Neural cell (in vitro differentiated cells): Measurements from ENCODE around the gene ARNT2.

Source experiments
- EP300 ChIP-seq: fragments of 450-650 bp; conservative IDR thresholded peaks from 2 replicates; pipeline ENCODE4 v1.6.1; 2014; ENCODE audit warnings: antibody characterized with exemption, mild to moderate bottlenecking, moderate library complexity; ENCODE audit not compliant: poor library complexity, severe bottlenecking
- EZH2 ChIP-seq: fragments of 200-600, 300-800 bp; shearing (Covaris generic), sonication (generic); IDR thresholded peaks from 2 replicates; pipeline ENCODE4 v1.6.1; 2014; ENCODE audit warnings: antibody characterized with exemption, low read length, borderline replicate concordance, mild to moderate bottlenecking; ENCODE audit not compliant: insufficient read depth, poor library complexity, severe bottlenecking
- MXI1 ChIP-seq: fragments of 450-650 bp; conservative IDR thresholded peaks from 2 replicates; pipeline ENCODE4 v1.6.1; 2014; ENCODE audit warnings: antibody characterized with exemption, mild to moderate bottlenecking; ENCODE audit not compliant: poor library complexity, severe bottlenecking
- POLR2AphosphoS5 ChIP-seq: IDR thresholded peaks from 2 replicates; pipeline ENCODE4 v1.6.1; 2012
- RAD21 ChIP-seq: fragments of 450-650 bp; conservative IDR thresholded peaks from 2 replicates; pipeline ENCODE4 v1.6.1; 2014; ENCODE audit warnings: antibody characterized with exemption, mild to moderate bottlenecking, moderate library complexity
- SMC3 ChIP-seq: fragments of 450-650 bp; conservative IDR thresholded peaks from 2 replicates; pipeline ENCODE4 v1.6.1; 2014; ENCODE audit warnings: antibody characterized with exemption, mild to moderate bottlenecking, moderate library complexity; ENCODE audit not compliant: poor library complexity
- TAF1 ChIP-seq: IDR thresholded peaks from 2 replicates; pipeline ENCODE4 v1.6.1; 2012; ENCODE audit warnings: low read depth
- TF ChIP-seq, protein P1 (sequence below): IDR thresholded peaks from 2 replicates; pipeline ENCODE4 v1.6.1; 2012; ENCODE audit warnings: borderline replicate concordance
- TF ChIP-seq, protein P2 (sequence below): fragments of 450-650 bp; IDR thresholded peaks from 2 replicates; pipeline ENCODE4 v1.5.1; 2014; ENCODE audit warnings: antibody characterized with exemption, mild to moderate bottlenecking, moderate library complexity; ENCODE audit not compliant: poor library complexity, severe bottlenecking

DNA sequence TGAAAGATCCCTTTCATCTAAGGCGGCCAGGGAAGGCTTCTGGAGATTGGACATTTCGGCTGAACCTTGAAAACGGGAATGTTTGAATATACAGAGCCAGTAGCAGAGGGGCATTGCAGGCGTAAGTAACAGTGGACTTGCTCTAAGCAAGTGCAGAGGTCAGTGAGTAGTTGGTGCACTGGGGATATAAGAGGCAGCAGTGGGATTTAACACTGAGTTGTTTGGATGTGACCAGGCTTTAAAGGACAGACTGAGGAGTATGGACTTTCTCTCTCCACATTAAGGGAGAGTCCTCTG lies 1.3 kb downstream of the ARNT2 start:
- TF ChIP-seq POLR2AphosphoS5 (no peak), EZH2 (no peak), SMC3 (no peak), MXI1 (no peak), TAF1 (no peak), EP300 (no peak), RAD21 (no peak)
- TF ChIP-seq, protein P1, sequence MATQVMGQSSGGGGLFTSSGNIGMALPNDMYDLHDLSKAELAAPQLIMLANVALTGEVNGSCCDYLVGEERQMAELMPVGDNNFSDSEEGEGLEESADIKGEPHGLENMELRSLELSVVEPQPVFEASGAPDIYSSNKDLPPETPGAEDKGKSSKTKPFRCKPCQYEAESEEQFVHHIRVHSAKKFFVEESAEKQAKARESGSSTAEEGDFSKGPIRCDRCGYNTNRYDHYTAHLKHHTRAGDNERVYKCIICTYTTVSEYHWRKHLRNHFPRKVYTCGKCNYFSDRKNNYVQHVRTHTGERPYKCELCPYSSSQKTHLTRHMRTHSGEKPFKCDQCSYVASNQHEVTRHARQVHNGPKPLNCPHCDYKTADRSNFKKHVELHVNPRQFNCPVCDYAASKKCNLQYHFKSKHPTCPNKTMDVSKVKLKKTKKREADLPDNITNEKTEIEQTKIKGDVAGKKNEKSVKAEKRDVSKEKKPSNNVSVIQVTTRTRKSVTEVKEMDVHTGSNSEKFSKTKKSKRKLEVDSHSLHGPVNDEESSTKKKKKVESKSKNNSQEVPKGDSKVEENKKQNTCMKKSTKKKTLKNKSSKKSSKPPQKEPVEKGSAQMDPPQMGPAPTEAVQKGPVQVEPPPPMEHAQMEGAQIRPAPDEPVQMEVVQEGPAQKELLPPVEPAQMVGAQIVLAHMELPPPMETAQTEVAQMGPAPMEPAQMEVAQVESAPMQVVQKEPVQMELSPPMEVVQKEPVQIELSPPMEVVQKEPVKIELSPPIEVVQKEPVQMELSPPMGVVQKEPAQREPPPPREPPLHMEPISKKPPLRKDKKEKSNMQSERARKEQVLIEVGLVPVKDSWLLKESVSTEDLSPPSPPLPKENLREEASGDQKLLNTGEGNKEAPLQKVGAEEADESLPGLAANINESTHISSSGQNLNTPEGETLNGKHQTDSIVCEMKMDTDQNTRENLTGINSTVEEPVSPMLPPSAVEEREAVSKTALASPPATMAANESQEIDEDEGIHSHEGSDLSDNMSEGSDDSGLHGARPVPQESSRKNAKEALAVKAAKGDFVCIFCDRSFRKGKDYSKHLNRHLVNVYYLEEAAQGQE = no peak
- TF ChIP-seq, protein P2, sequence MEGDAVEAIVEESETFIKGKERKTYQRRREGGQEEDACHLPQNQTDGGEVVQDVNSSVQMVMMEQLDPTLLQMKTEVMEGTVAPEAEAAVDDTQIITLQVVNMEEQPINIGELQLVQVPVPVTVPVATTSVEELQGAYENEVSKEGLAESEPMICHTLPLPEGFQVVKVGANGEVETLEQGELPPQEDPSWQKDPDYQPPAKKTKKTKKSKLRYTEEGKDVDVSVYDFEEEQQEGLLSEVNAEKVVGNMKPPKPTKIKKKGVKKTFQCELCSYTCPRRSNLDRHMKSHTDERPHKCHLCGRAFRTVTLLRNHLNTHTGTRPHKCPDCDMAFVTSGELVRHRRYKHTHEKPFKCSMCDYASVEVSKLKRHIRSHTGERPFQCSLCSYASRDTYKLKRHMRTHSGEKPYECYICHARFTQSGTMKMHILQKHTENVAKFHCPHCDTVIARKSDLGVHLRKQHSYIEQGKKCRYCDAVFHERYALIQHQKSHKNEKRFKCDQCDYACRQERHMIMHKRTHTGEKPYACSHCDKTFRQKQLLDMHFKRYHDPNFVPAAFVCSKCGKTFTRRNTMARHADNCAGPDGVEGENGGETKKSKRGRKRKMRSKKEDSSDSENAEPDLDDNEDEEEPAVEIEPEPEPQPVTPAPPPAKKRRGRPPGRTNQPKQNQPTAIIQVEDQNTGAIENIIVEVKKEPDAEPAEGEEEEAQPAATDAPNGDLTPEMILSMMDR = no peak
